ENCODE measurements around the gene GAK. TPM values are rescaled to one million over a fixed set of nuclear protein-coding genes. Genes with fewer than 3 reads are reported as not detected.

GAK gene
- total RNA-seq, 1 donor from 2014 or later, result 74.8 TPM

DNA sequence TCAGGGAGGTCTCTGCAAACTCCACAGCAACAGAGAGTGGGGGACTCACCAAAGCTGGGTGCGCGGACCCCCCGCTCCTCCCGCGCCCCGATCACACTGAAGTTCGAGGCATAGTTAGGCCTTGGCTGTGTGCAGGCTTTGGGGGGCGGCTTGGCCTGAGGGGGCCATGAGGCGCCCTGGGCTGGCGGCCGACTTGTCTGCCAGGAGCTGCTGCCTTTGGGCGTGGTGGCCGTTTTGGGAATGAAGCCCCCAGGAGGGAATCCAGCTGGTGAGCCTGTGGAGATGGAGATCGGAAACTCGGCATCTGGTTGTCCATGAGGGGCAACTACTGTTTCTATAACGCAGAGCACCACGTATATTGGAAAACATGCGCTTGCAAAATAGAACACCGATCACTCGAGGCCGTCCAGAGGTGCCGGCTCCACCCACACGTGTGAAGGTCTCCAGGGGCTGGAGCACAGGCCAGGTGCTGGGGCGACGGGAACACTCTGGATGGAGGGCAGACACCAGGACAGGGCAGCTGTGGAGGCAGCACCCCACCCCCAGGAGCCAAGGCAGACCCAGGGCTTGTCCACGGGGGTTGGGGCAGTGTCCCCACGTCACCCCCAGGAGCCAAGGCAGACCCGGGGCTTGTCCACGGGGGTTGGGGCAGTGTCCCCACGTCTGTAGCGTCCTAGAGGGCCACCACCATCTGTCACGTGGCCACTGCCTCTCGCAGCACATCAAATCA is 80.2 kb downstream of the GAK start:
- no peak for DNase-seq (ENCODE audit: low read depth in 2 of 2)

DNA sequence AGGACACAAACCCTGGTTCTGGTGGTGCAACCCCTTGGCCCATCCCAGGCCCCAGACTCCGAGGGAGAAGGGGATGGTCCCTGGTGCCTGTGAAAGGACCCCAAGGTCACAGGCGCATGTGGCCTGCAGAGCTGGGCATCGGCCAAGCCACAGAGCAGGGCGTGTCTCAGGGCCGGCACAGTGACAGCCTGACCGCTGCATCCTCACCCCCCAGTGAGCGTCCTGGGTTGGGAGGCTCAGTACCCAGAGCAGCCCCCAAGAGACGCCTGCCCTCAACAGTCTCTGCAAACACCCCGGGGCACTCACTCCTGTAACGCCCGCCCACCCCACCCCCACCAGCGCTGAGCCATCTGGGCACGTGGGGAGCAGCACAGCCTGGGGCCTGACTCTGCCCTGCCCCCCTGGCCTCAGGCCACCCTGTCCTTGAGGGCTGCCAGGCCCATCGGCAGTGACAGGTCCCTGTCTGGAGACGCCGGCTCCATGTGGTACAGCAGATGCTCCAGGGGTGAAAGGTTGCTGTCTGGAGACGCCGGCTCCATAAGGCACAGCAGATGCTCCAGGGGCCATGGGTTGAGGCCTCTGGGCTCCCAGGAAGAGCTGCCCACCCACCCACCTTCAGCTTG is 81.7 kb downstream of the GAK start:
- no peak for DNase-seq (ENCODE audit: low read depth in 2 of 2)

DNA sequence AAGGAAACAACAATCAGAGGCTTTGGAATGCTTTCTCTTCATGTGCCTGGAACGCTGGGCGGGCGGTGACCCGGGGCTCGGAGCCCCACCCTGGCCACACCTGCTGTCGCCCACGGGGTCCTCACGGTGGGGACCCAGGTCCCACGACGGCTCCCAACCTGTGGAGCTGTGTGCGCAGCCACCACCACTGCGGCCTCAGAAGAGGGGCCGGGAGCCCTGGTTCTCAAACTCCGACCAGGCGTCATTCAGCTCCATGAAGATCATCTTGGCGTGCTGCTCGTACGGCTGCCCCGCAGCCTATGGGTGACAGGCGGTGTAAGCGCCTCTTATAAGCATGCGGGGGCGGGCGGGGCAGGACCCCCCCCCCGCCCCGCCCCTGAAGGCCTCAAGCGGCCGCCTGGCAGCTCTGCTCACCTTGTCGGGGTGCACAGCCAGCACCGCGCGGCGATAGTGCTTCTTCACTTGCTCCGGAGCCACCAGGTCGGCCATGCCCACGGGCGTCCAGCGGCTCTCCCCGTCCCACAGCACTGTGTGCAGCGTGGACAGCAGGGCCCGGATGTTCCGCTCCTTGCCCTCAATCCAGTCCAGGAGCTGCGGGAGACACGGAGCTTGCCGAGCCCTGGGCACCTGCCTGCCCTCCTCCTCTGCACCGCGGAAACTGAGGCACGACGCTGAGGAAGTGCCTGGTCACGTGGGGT is 82.5 kb downstream of the GAK start:
- no peak for DNase-seq (ENCODE audit: low read depth in 2 of 2)

DNA sequence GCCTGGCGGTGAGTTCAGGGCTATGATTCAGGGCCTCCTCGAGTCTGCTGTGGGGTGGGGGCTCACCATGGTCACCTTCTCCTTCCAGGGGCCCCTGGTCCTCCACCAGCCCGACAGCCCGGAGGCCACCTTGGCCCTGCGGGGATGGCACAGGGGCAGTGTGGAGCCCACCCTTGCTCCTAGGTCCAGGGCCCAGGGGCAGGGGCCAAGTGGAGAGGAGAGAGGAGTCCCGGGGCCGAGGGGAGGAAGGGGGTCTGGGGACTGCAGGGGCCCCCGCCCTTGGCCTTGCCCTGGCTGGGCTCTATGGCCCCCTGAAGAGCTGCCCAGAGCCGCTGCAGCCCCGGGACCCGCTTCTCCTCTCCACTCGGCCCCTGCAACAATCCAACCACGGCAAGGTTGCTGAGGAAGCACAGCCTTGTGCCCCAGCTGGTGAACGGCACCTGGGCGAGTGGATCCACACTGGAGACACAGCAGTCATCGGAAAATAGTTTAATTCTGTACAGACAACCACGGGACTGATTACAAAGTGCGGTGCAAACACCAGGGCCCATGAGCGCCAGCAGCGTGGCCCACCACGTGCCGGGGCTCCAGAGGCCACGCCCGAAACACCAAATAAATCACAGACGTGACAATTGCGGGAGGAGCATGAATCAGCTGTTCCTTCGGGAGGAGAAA is 83.2 kb downstream of the GAK start:
- peak in 1 of 2 donors; percentile 32 for DNase-seq (ENCODE audit: low read depth in 2 of 2)

DNA sequence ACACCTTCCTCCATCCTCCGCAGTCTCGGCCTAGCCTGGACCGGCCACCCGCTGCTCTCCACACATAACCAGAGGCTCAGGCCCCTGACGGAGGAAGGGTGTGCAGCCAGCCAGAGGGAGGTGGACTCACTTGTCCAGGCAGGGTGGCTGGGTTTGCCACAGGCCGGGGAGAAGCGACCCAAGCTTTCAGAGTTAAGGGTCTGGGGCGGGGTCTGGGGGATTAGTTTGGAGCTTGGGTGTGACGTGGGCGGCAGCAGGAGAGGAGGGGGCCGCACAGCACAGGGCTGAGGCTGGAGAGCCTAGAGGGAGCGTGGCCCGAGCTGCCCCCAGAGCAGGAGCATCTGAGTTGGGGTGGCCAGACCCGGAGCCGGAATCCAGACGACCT is 83.8 kb downstream of the GAK start:
- DNase-seq (ENCODE audit: low read depth in 2 of 2), result no peak

DNA sequence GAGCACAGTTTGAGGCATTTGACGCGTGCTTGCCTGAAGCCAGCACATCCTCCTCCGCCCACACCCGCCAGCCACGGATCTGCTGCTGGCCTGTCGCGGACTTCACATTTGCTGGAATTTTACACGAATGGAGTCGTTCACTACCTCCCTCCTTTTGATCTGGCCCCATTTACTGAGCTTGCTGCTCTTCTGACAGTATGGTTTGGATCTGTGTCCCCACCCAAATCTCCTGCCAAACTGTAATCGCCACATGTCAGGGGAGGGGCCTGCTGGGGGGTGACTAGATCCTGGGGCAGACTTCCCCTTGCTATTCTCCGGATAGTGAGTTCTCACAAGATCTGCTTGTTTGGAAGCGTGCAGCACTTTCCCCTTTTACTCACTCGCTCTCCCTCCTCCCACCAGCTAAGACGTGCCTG is 86.3 kb downstream of the GAK start:
- DNase-seq (ENCODE audit: low read depth in 2 of 2), result no peak

DNA sequence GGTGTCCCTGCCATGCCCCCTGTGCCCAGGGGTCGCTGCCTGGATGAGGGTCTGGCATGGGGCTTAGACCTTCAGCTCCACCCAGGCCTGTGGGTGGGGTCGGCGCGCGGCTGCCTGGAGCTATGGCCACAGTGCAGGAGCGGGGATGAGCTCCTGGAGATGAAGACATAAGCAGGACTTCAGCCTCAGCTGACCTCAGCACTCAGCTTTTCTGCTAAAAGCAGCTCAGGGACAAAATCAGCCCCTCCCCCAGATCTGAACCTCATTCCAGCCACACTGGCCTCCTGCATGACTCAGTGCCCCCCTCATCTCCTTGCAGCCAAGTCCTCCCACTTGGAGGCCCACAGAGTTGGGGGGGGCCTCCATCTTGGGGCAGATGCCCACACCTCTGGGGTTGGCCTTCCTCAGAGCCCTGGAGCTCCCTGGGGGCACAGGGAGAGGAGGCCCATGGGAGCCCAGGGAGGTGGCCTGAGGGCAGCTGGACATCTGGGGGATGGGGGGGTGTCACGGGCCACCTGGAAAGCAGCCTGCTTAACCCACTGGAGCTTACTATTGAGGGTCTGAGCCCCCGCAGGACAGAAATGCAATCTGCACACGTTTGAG is 86.8 kb downstream of the GAK start:
- DNase-seq (ENCODE audit: low read depth in 2 of 2), result no peak

DNA sequence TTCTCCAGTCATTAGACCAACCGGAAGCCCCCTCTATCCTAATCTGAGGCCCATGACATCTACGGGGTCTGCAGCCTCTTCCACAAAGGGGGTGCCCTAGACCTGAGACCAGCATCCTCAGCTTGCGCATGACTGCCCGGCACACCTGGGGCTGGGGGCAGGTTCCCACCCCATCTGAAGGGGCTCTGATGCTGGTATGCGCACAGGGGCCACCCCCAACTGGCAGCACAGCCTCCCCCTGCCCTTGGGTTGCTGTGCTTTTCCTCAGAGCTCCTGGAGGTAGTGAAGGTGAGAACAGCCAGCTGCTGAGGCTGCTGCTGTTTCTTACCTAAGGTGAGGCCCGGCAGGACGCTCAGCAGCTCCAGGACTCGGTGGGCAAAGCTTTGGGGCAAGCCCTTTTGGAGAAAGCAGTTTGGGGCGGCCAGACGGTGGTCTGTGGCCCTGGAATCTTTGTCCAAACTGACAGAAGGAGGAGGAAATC is 87.3 kb downstream of the GAK start:
- DNase-seq (ENCODE audit: low read depth in 2 of 2), result no peak

DNA sequence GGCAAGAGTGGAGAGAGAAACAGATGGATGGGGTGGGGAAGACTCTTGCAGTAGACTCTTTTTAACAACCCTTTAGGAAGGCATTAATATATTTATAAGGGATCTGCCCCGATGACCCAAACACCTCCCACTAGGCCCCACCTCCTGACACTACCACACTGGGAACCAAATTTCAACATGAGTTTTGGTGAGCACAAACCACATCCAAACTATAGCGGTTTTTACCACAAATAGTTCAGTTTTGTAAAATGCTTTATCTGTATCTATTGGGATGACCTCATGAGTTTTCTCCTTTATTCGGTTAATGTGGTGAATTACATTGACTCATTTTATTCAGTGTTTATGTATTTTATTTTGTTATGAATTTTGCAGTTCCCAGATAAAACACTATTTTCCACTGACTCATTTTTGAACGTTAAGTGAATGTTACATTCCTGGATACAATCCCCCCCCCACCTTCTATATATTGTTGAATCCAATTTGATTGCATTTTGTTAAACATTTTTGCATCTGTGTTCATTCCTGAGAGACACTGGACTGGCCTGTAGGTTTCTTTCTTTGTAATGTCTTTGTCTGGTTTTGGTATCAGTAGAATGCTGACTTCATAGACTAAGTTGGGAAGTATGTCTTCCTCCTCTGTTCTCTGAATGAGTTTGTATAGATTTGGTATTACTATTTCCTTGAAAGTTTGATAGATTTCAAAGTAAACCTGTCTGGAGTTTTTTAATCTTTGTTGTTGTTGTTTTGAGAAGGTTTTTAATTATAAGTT is 92.3 kb downstream of the GAK start:
- no peak for DNase-seq (ENCODE audit: low read depth in 2 of 2)

DNA sequence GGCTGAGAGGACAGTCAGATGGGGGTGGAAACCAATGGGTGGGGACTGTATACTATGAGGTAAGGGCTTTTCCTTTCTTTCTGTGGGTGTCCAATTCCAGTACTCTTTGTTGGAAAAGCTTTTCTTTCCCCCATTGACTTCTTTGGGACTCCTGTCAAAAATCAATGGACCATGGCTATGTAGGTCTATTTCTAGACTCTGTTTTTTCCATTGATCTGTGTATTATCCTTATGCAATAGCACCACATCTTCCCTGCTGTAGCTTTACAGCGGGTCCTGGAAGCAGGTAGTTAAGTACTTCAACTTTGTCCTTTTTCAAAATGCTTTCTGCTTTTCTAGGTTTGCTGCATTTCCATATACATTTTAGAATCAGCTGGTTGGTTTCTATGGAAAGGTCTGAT is 94.3 kb downstream of the GAK start:
- DNase-seq (ENCODE audit: low read depth in 2 of 2), result no peak

DNA sequence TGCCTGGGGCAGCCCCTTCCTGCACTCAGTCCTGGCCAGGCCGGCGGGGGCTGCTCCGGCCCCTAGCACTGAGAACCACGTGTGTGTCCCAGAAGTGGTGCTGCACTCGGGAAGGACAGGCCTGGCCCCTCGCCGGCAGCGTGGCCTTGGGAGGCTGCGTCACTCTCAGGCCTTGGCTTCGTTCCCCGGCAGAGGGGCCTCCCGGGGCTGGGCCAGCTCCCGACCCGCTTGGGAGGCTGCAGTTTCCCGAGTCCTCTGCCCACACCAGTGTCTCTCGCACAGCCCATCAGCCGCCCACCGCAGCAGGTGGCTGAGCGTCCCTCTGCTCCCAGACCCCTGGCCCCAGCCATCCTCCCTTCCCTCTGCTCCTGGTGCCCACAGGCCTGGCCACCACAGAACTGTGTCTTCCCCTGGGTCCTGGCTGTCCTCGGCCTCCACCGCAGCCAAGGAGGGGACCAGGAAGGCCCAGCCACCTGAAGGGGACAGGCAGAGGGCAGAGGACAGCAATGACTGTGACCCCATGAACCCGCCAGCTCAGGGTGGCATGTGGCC is 95.3 kb downstream of the GAK start:
- no peak for DNase-seq (ENCODE audit: low read depth in 2 of 2)

DNA sequence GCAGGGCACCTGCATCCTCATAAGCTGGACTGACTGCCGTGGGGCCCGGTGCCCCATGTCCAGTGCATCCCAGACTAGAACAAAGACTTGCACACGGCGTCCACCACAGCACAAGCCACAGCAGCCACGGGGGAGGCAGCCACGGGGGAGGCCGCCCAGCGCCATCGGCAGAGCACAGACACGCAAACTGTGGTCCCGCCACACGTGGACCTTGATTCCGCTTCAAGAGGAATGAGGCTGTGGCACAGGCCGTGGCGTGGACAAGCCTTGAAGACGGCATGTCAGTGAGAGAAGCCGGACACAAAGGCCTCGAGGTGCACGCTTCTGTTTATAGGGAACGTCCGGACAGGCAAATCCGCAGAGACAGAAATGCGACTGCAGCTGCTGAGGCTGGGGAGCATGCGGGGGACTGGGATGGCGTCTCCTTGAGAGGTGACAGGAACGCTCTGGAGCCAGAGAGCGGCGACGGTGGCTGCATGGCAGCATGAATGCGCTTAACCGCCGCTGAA is 96.1 kb downstream of the GAK start:
- DNase-seq (ENCODE audit: low read depth in 2 of 2), result no peak

DNA sequence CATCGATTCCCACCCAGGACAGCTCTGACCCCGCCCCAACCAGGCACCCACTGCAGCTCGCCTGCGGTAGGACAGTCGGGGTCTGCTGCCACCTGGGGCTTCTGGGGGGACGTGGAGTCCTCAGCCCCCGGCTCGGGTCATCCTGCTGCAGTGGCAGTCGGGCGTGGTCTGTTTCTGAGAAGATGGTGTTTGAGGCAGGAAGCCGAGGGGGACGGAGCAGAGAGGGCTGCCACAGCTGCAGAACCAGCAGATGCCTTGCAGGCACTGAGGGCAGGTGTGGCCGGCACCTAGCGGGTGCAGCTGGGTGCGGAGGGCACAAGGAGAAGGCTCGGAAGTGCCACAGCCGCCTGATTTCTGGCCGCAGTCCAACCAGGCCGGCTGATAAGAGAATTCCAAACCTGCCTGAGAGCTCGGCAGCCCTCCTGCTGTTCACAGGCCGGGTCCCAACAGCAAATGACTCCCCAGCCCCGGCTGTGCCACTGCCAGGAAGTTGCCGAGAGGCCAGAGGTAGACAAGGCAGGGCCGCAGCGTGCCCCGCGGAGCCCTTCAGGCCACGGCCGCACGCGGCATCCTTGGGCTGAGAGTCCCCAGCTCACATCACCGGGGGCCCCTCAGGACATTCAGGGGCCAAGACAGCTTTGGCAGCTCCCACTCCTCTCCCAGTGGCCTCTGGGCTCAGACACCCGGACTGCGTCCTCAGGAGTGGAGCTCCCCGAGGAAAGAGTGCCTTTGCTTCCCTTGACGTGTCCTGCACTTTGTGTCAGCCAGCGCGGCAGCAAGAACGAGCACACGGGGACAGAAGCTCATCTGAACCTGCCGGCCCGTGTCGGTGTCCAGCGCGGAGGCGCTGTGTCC is 96.7 kb downstream of the GAK start:
- no peak for DNase-seq (ENCODE audit: low read depth in 2 of 2)

DNA sequence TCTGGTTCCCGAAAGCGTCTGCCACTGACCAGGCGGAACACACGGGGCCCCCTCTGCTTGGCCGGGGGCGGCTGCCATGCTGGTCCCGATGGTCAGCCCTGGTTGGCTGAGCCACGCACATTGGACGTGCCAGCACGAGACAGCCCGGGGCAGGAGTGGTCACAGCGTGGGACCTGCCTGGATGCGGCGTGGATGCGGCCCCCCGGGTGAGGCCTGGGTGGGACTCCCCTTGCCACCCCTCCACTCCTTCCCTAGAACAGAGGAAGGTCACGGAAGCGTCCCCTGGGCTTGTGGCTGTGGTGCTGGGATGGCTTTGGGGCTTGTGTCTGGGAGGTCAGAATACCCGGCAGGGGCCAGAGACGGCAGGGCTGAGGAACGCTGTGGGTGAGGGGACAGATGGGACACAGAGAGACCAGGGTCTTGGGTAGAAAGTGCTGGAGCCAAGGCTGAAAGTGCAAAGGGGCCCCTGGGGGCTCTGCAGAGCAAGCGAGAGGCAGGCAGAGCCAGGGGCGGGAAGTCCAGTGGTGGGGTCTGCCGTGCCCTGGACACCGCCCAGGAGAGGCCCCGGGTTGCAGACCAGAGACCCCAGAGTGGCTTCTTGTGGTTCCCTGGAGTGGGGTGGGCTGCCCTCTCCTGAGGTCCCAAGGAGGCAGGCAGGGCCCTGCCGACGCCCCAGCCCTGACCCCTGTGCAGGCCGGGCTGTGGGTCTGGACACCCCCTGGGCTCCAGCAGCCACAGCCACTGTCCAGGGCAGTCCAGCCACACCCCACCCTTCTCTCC is 97.6 kb downstream of the GAK start:
- DNase-seq (ENCODE audit: low read depth in 2 of 2), result no peak

DNA sequence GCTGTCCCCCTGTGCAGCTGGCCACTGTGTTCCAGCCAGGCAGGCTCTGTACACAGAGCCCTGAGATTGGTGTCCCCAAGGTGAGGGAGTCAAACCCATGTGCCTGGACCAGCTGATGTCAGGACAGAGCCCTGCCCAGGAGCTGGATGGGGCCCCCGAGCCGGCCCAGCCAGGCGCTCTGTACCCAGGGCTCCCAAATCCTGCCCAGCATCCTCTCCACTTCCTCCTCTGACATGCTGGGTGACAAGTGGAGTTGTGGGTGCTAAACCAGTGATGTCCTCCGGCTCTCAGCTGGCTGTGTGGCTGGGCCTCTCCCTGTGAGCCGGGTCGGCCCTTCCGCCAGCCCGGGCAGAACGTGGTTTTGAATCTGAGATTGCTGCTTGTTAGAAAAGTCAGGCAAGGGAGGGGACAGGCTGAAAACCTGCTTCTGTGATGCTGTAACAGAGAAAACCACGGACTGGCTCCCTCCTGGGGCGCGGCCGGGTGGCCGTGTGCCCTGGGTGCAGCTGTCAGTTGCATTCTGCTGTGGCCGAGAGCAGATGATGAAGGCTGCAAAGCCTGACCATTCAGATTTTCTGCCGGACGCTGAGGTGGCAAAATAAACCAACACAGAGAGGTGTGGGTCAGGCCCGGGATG is 98.3 kb downstream of the GAK start:
- DNase-seq (ENCODE audit: low read depth in 2 of 2), result no peak

DNA sequence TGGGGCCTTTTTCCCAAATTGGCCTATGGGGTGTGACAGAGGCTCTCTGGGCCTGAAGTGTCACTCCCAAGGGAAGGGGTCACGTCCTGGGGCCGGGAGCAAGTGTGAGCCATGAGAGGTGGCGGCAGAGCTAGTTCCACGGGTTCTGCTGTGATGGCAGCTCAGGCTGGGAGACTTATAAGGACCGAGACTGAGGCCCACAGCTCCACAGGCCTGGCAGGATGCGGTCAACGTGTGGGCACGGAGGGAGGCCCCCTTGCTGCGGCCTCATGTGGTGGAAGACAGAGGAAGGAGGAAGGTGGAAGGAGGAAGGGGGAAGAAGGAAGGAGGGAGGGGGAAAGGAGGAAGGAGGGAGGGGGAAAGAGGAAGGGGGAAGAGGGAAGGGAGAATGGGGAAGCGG is 99.0 kb downstream of the GAK start:
- DNase-seq (ENCODE audit: low read depth in 2 of 2), result no peak

DNA sequence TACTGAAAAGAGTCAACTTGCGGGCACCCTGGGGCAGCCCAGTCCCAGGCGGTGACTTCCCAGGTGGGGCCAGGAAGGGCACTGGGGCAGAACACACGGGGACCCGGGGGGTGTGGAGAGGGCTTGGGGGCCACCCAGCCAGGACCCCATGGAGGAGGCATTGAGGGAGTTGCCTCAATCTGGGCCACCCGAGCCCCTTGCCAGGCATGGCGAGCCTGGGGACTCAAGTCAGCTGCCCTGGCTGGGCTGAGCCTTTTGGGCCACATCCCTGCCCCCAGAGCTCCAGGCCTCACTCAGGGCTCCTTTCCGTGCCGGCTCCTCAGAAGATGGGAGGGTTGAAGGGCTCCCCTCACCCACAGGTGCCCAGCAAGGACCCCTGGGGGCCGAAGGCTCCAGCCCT is 99.6 kb downstream of the GAK start:
- DNase-seq (ENCODE audit: low read depth in 2 of 2), result no peak

DNA sequence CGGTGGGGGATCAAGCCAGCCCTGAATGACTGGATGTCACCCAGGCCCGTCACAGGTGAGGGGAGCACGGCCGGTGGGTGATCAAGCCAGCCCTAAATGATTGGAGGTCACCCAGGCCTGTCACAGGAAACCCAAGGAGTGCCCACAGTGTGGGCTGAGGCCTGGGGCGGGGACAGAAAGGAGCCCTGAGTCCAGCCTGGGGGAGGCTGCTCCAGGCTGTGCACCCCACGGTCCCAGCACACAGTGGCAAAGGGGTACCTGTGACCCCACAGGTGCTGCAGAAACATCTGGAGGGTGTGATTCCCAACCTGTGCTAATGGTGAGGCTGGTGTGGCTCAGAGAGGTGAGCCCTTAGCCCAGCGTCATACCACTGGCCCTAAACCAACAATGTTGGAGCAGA is 100.0 kb downstream of the GAK start:
- no peak for DNase-seq (ENCODE audit: low read depth in 2 of 2)
